HG03457 (cell line): Measurements from ENCODE around the gene MDN1.
"Not testable (repeated sequence)": the region's sequence is repeated elsewhere in the genome, so short reads cannot be mapped to it uniquely, and the experiment has no call there.

Source experiments
- ATAC-seq: cut with Tn5 transposase; IDR thresholded peaks from one replicate; pipeline ENCODE4 v1.9.1; 2021; ENCODE audit warnings: moderate number of reproducible peaks; ENCODE audit not compliant: unreplicated experiment

The MDN1 gene

GRCh38 chr6:89817481-89817880 lies 2.1 kb downstream of the MDN1 start:
- ATAC-seq: no peak

- ATAC-seq: not testable (repeated sequence)
Observed at GRCh38 chr6:89813422-89813821, 6.2 kb downstream of the MDN1 start.

- ATAC-seq: no peak
Observed at GRCh38 chr6:89807581-89807980, 12.0 kb downstream of the MDN1 start.

GRCh38 chr6:89805814-89806371 lies 13.7 kb downstream of the MDN1 start:
- no peak for ATAC-seq

- ATAC-seq: no peak
Observed at GRCh38 chr6:89803271-89803670, 16.3 kb downstream of the MDN1 start.

- ATAC-seq: no peak
Observed at GRCh38 chr6:89799756-89800155, 19.8 kb downstream of the MDN1 start.

- ATAC-seq: no peak
Observed at GRCh38 chr6:89799096-89799495, 20.5 kb downstream of the MDN1 start.

- no peak for ATAC-seq
Observed at GRCh38 chr6:89797317-89797716, 22.3 kb downstream of the MDN1 start.

GRCh38 chr6:89794324-89794723 lies 25.3 kb downstream of the MDN1 start:
- no peak for ATAC-seq

GRCh38 chr6:89793586-89793985 lies 26.0 kb downstream of the MDN1 start:
- ATAC-seq: no peak

GRCh38 chr6:89792881-89793280 lies 26.7 kb downstream of the MDN1 start:
- no peak for ATAC-seq

GRCh38 chr6:89790403-89790802 lies 29.2 kb downstream of the MDN1 start:
- no peak for ATAC-seq

GRCh38 chr6:89789980-89790379 lies 29.6 kb downstream of the MDN1 start:
- no peak for ATAC-seq

GRCh38 chr6:89787660-89788328 lies 31.8 kb downstream of the MDN1 start:
- ATAC-seq: no peak

GRCh38 chr6:89786970-89787369 lies 32.6 kb downstream of the MDN1 start:
- ATAC-seq: no peak

- no peak for ATAC-seq
Observed at GRCh38 chr6:89784838-89785237, 34.8 kb downstream of the MDN1 start.

GRCh38 chr6:89783293-89783692 lies 36.3 kb downstream of the MDN1 start:
- not testable (repeated sequence) for ATAC-seq

GRCh38 chr6:89782222-89782621 lies 37.4 kb downstream of the MDN1 start:
- no peak for ATAC-seq

GRCh38 chr6:89781070-89782034 lies 38.2 kb downstream of the MDN1 start:
- ATAC-seq: no peak

GRCh38 chr6:89777455-89777854 lies 42.1 kb downstream of the MDN1 start:
- no peak for ATAC-seq

GRCh38 chr6:89776583-89777233 lies 42.9 kb downstream of the MDN1 start:
- no peak for ATAC-seq
